Lung (tissue), 12 donors: Measurements from ENCODE around the gene SLC2A11. TPM values are rescaled to one million over a fixed set of nuclear protein-coding genes. Genes with fewer than 3 reads are reported as not detected.
A peak's percentile ranks its signal among the peaks of the same experiment; 100 is the strongest.

Source experiments
- ATAC-seq: fragments of 200-7000 bp; cut with Tn5 transposase; one replicate; pipeline ENCODE4 v1.9.1; 2020; ENCODE audit warnings: moderate number of reproducible peaks; ENCODE audit not compliant: insufficient read depth, low FRiP score
- DNase-seq, 3 donors: peaks; one replicate each; pipeline ENCODE4 v3.0.0-alpha.2; 2013 to 2017
- H3K27ac ChIP-seq, 2 donors: one replicate each; pipeline ENCODE4 v1.5.1; 2013; ENCODE audit warnings: mild to moderate bottlenecking in 2 of 2, moderate library complexity in 2 of 2, control low read depth in 1 of 2, inconsistent platforms in 1 of 2, low read depth in 1 of 2, low read length in 1 of 2
- H3K27me3 ChIP-seq, 3 donors: one replicate each; pipeline ENCODE4 v1.5.1; 2013; ENCODE audit warnings: low read length in 2 of 3; ENCODE audit not compliant: control insufficient read depth in 3 of 3, insufficient read depth in 3 of 3
- H3K36me3 ChIP-seq, 4 donors: one replicate each; pipeline ENCODE4 v1.5.1; 2013; ENCODE audit warnings: low read length in 4 of 4, mild to moderate bottlenecking in 1 of 4, moderate library complexity in 1 of 4; ENCODE audit not compliant: control insufficient read depth in 4 of 4, insufficient read depth in 4 of 4
- H3K4me1 ChIP-seq, 5 donors: one replicate each; pipeline ENCODE4 v1.5.1; 2013; ENCODE audit warnings: low read length in 5 of 5, mild to moderate bottlenecking in 2 of 5, moderate library complexity in 1 of 5; ENCODE audit not compliant: control insufficient read depth in 5 of 5, insufficient read depth in 5 of 5
- H3K4me3 ChIP-seq: one replicate; pipeline ENCODE4 v1.5.1; 2013; ENCODE audit warnings: mild to moderate bottlenecking, control low read depth, moderate library complexity
- H3K9ac ChIP-seq, 2 donors: one replicate each; pipeline ENCODE4 v1.5.1; 2013; ENCODE audit warnings: low read length in 2 of 2, control low read depth in 1 of 2; ENCODE audit not compliant: insufficient read depth in 1 of 2
- H3K9me3 ChIP-seq, 4 donors: one replicate each; pipeline ENCODE4 v1.5.1; 2013; ENCODE audit warnings: low read length in 3 of 4, mild to moderate bottlenecking in 1 of 4, moderate library complexity in 1 of 4; ENCODE audit not compliant: control insufficient read depth in 4 of 4, insufficient read depth in 3 of 4
- CTCF ChIP-seq: IDR thresholded peaks from 2 replicates; pipeline ENCODE4 v1.5.1; 2012; ENCODE audit warnings: mild to moderate bottlenecking; ENCODE audit errors: control extremely low read depth, extremely low read depth
- WGBS, 2 donors: extraction: QIAGEN DNeasy Blood & Tissue Kit; methylation state at CpG; one replicate each; pipeline ENCODE4 v1.1.7; 2013; 5-methylcytosine and 5-hydroxymethylcytosine counted together
- polyA plus RNA-seq, 2 donors: library from polyadenylated mRNA; stranded (reverse); fragments of 200-250 nt; gene quantifications; one replicate each; pipeline ENCODE4 v1.2.1, GENCODE V29; 2013
- total RNA-seq, 2 donors: library from RNA; depleted of rRNA in 1 of 2; stranded (reverse); fragments of >200 nt in 1 of 2; gene quantifications; one replicate each; pipeline ENCODE4 v1.2.1, GENCODE V29; 2014 to 2021
- donor health status: control.
- donor health status: control.
- donor health status: Bipolar disorder and iron deficiency.
- donor health status: healthy.
- donor health status: DM: yes; HTN: yes; CAD: no.

The SLC2A11 gene
- total and polyA plus RNA-seq, 4 donors, result 3.9 to 14.1 (median 10.3) TPM

GRCh38 chr22:23831261-23831660 is 26.4 kb upstream of the SLC2A11 start:
- H3K36me3 ChIP-seq, result peaks cover 0 to 70% (median 48%) of the 10 kb centered on the region in 4 donors
- ATAC-seq, result no peak
- DNase-seq, result no peak
- H3K9me3 ChIP-seq, result no peaks in the 10 kb centered on the region
- 92 to 96% methylated on average over 8 of the region's 8 CpGs for WGBS, 2 donors
- peaks cover 0 to 10% (median 0%) of the 10 kb centered on the region in 5 donors for H3K4me1 ChIP-seq
- H3K27ac ChIP-seq, result peak overlapping the region in 1 of 2 donors; percentile 85
- H3K27me3 ChIP-seq, result no peaks in the 10 kb centered on the region
- H3K4me3 ChIP-seq, result no peak overlapping the region
- TF ChIP-seq CTCF, result no peak
- H3K9ac ChIP-seq, result no peak overlapping the region

DNA sequence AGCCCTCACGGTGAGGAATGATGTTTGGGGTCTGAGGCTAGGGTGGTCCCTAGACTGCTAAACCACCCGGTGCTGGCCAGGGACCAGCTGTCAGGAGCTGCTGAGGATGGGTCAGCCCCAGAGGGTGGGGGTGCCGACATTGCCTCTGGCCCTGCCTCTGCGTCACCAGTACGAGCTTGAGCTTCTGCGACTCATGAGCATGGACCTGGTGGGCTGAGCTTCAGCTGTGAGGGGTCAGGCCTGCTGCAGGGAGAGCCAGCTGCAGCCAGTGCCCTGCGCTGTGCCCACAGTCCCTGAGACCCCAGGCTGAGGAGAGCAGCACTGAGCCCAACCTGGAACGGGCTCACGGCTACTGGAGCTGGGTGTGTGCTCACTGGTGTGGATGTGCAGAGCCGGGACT is 25.9 kb upstream of the SLC2A11 start:
- TF ChIP-seq CTCF, result no peak

DNA sequence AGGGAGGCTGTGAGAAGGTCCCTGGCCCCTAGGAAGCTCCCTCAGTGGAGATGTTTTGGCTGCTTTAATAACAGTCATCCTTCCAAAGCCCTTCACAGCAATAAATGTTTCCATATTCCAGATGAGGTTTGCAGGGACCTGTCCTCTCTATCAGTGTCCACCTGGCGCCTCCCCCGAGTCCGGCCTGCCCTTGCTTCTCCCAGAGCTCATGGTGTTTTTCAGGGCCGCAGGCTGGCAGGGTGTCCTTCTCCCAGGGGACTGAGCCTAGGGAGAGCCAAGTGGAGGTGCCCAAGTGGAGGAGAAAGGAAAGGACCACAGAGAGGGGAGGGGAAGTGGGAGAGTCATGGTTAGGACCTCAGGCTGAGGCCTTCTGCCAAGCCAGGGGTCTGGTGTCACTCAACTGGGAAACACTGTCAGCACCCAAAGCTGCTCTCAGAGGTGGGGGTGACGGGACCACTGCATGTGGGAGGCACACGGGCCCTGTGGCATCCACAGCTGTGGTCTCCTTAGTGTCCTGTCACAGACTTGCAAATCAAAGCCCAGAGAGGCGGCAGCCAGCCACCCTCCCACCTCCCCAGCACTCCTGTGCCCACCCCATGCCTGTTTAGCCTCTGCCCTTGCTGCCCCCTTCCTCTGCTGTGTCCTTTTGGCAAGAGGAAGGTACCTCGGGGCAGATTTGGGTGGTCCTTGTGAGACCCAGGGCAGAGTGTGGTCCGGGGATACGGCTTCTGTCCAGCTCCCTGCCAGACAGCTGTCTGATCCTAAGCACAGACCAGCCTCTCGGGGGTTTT is 25.3 kb upstream of the SLC2A11 start:
- H3K4me3 ChIP-seq, result no peak overlapping the region
- 85 to 89% methylated on average over 11 of the region's 11 CpGs for WGBS, 2 donors

More for the DNA sequence above, 25.9 kb upstream of the SLC2A11 start:
- Histone ChIP-seq H3K4me3 (no peak overlapping the region), H3K27ac (peak overlapping the region in 1 of 2 donors; percentile 85), H3K4me1 (peaks cover 0 to 7% (median 0%) of the 10 kb centered on the region in 5 donors), H3K36me3 (peaks cover 0 to 67% (median 46%) of the 10 kb centered on the region in 4 donors), H3K27me3 (no peaks in the 10 kb centered on the region), H3K9me3 (no peaks in the 10 kb centered on the region), H3K9ac (no peak overlapping the region)
- WGBS, 2 donors, result 89 to 93% methylated on average over 10 of the region's 10 CpGs
- ATAC-seq (no peak), DNase-seq (no peak)

More for the DNA sequence above, 25.3 kb upstream of the SLC2A11 start:
- Histone ChIP-seq H3K27me3 (no peaks in the 10 kb centered on the region), H3K9me3 (no peaks in the 10 kb centered on the region), H3K27ac (peak overlapping the region in 1 of 2 donors; percentile 85), H3K9ac (no peak overlapping the region), H3K36me3 (peaks cover 0 to 61% (median 41%) of the 10 kb centered on the region in 4 donors), H3K4me1 (peaks cover 0 to 7% (median 0%) of the 10 kb centered on the region in 5 donors)
- no peak for TF ChIP-seq CTCF
- no peak for ATAC-seq
- DNase-seq, result no peak
